ENCODE data around the gene PROSER3. TPM values are rescaled to one million over a fixed set of nuclear protein-coding genes. Genes with fewer than 3 reads are reported as not detected.
"Not testable (repeated sequence)": the region's sequence is repeated elsewhere in the genome, so short reads cannot be mapped to it uniquely, and the experiment has no call there.

The PROSER3 gene
- total RNA-seq, 2 experiments from 2014 or later, result 47.1 to 52.4 TPM

GRCh38 chr19:35789978-35790944 lies 32.3 kb downstream of the PROSER3 start:
- Mint-ChIP-seq H3K36me3 (ENCODE audit: low read depth) (no peaks in the 10 kb centered on the region), H3K4me1 (no peaks in the 10 kb centered on the region), H3K9me3 (no peaks in the 10 kb centered on the region), H3K27ac (no peak overlapping the region), H3K4me3 (no peak overlapping the region), H3K27me3 (peaks cover 4% of the 10 kb centered on the region)
- POLR2A ChIA-PET, result interaction anchor here (1.1 to 1.3 kb wide), 2 partner anchors 18 to 43 kb away, joined by 3 read pairs; no protein-coding TSS in a partner anchor
- CTCF ChIA-PET, result no interaction called here
- no peak for DNase-seq

DNA sequence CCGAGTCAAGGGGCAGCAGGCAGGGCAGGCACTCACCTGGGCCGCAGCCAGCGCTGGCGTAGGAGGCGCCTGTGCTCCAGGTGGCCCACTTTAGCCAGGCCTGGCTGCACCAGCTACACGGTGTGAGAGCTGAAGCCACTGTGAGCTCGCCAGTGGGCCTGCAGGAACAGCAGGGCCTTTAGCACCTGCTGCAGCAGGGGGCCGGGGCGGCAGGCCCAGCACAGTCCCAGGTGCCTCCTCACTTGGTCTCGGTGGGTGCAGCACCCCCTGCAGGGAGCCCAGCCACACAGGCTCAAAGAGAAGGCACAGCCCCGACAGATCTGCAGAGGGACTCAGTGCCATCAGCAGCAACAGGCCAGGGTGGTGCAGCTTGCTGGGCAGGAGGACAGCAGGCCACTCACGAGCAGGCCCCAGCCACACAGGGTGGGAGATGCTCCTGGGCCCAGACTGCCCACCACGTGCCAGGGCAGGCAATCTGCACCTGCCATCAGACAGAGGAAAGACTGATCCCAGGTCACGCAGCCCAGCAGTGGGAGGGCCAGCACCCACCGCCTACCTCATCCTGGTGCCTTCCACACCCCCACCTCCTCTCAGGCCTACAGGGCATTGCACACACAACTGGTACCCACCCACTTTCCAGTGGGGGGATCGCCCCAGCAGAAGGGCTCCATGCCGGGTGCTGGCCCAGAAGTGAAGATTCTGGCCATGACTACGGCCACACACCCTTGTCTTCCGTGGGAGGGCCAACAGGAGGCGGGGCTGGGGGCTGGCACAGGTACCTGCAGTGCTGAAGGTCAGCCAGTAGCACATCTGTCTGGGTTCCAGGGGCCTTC lies 33.2 kb downstream of the PROSER3 start:
- Mint-ChIP-seq H3K27ac (no peak overlapping the region), H3K4me1 (no peaks in the 10 kb centered on the region), H3K4me3 (no peak overlapping the region), H3K36me3 (ENCODE audit: low read depth) (no peaks in the 10 kb centered on the region), H3K9me3 (no peaks in the 10 kb centered on the region), H3K27me3 (peaks cover 8% of the 10 kb centered on the region)
- ChIA-PET CTCF (no interaction called here), POLR2A (no interaction called here)
- no peak for DNase-seq

DNA sequence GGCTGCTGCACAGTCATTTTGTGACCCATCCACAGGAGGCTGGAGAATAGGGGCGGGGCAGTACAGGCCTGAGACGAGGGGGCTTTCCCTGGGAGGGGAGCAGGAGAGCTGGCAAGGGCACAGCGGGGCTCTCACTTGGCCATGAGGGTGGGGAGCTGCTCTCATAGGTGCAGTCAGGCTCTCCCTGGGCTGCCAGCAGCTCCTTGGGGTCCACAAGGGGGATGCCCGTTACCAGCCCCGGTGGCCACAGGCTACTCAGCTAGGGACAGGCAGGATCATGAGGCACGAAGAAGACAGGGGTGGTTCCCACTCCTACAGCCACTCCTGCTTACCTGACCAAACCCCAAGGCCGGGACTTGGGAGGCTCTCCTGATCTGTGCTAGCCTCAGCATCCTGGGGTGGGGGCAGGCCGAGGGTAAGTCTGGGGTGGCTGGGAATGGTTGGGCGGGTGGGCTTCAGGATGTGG lies 33.9 kb downstream of the PROSER3 start:
- DNase-seq, result no peak
- Mint-ChIP-seq H3K27ac (no peak overlapping the region), H3K9me3 (no peaks in the 10 kb centered on the region), H3K4me3 (no peak overlapping the region), H3K36me3 (ENCODE audit: low read depth) (no peaks in the 10 kb centered on the region), H3K4me1 (no peaks in the 10 kb centered on the region), H3K27me3 (peaks cover 15% of the 10 kb centered on the region)
- POLR2A ChIA-PET, result no interaction called here
- CTCF ChIA-PET, result no interaction called here

DNA sequence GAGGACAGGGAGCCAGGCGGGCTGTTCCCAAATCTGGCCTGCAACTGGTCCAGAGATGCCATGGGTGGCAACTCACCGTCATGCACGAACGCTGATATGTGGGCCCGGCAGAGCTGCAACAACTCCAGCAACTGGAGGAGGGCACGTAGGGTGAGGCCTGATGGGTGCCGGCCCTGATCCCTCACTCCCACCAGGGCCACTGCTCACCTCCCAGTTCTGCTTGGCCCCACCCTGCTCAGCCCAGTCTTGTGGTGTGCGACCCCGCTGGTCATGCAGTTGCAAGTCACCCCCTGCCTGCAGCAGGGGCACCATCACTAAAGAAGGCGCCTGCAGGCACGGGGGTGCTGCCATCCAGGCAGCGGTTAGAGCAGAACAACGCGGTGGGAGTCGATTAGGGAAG lies 34.3 kb downstream of the PROSER3 start:
- Mint-ChIP-seq H3K27me3 (peaks cover 19% of the 10 kb centered on the region), H3K4me3 (no peak overlapping the region)
- POLR2A ChIA-PET, result no interaction called here

DNA sequence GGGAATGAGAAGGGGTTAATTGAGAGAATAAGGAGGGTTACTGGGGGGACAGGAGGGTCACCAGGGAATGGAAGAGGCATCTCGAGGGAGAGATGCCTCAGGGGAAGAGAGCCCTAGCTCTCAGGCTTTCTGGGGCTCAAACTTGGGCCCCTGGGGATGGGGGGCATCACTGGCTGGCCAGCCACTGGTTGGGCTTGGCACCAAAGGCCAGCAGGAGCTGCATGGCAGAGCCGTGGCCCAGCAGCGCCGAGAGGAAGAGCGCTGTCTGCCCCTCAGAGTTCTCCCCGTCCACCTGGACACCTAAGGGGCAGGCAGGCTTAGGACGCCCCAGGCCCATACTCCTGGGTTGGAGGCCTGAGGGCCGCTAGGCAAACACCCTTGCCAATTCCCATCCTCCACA lies 34.9 kb downstream of the PROSER3 start:
- Mint-ChIP-seq H3K9me3 (no peaks in the 10 kb centered on the region), H3K36me3 (ENCODE audit: low read depth) (no peaks in the 10 kb centered on the region), H3K4me1 (no peaks in the 10 kb centered on the region), H3K27ac (no peak overlapping the region), H3K27me3 (peaks cover 25% of the 10 kb centered on the region), H3K4me3 (no peak overlapping the region)
- POLR2A ChIA-PET, result no interaction called here
- no peak for DNase-seq
- CTCF ChIA-PET, result no interaction called here

More for the DNA sequence above, 34.3 kb downstream of the PROSER3 start:
- Mint-ChIP-seq H3K27ac (no peak overlapping the region), H3K36me3 (ENCODE audit: low read depth) (no peaks in the 10 kb centered on the region), H3K9me3 (no peaks in the 10 kb centered on the region), H3K4me1 (no peaks in the 10 kb centered on the region)
- CTCF ChIA-PET, result no interaction called here
- DNase-seq, result no peak

GRCh38 chr19:35793381-35794165 lies 35.6 kb downstream of the PROSER3 start:
- no peaks in the 10 kb centered on the region for H3K4me1 Mint-ChIP-seq
- no peak overlapping the region for H3K27ac Mint-ChIP-seq
- CTCF ChIA-PET, result no interaction called here
- POLR2A ChIA-PET, result no interaction called here
- peaks cover 29% of the 10 kb centered on the region for H3K27me3 Mint-ChIP-seq
- no peaks in the 10 kb centered on the region for H3K9me3 Mint-ChIP-seq
- H3K4me3 Mint-ChIP-seq, result no peak overlapping the region
- H3K36me3 Mint-ChIP-seq (ENCODE audit: low read depth), result no peaks in the 10 kb centered on the region
- no peak for DNase-seq

GRCh38 chr19:35795564-35795963 lies 37.6 kb downstream of the PROSER3 start:
- H3K36me3 Mint-ChIP-seq (ENCODE audit: low read depth); H3K4me1 Mint-ChIP-seq; POLR2A ChIA-PET; H3K27ac Mint-ChIP-seq; H3K9me3 Mint-ChIP-seq; DNase-seq; CTCF ChIA-PET; H3K4me3 Mint-ChIP-seq: not testable (repeated sequence)
- peaks cover 31% of the 10 kb centered on the region for H3K27me3 Mint-ChIP-seq

GRCh38 chr19:35796645-35797542 lies 38.9 kb downstream of the PROSER3 start:
- no peak overlapping the region for H3K4me3 Mint-ChIP-seq

DNA sequence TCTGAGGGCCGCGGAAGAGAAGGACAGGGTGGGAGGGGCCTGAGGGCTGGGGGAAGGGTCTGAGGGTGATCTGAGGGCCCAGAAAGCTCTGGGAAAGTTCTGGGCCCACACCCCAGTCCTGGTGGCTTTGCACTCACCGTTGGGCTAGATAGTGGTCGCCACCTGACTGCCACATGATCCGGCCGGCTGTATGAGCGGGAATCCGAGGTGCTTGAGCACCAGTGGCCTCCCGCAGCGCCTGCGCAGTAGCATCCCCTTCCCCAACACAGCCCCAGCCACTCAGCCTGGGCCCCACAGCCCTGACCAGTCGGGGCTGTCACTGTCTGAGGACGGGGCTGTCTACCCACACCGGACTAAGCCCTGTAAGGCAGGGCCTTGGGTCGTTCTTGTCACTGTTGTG lies 39.7 kb downstream of the PROSER3 start:
- Mint-ChIP-seq H3K4me1 (no peaks in the 10 kb centered on the region), H3K27ac (no peak overlapping the region), H3K4me3 (no peak overlapping the region), H3K27me3 (peaks cover 31% of the 10 kb centered on the region), H3K36me3 (ENCODE audit: low read depth) (no peaks in the 10 kb centered on the region), H3K9me3 (no peaks in the 10 kb centered on the region)
- CTCF ChIA-PET, result interaction anchor here (1.2 kb wide), 1 partner anchor 105 kb away, joined by 3 read pairs; no protein-coding TSS in a partner anchor
- POLR2A ChIA-PET, result no interaction called here
- no peak for DNase-seq

More at GRCh38 chr19:35796645-35797542, 38.9 kb downstream of the PROSER3 start:
- Mint-ChIP-seq H3K9me3 (no peaks in the 10 kb centered on the region), H3K36me3 (ENCODE audit: low read depth) (no peaks in the 10 kb centered on the region), H3K27me3 (peaks cover 31% of the 10 kb centered on the region), H3K27ac (no peak overlapping the region), H3K4me1 (no peaks in the 10 kb centered on the region)
- no peak for DNase-seq
- ChIA-PET POLR2A (no interaction called here), CTCF (no interaction called here)

- Mint-ChIP-seq H3K4me3 (no peak overlapping the region), H3K27me3 (peaks cover 17% of the 10 kb centered on the region), H3K9me3 (no peaks in the 10 kb centered on the region), H3K27ac (no peak overlapping the region), H3K4me1 (peaks cover 13% of the 10 kb centered on the region), H3K36me3 (ENCODE audit: low read depth) (no peaks in the 10 kb centered on the region)
- DNase-seq, result no peak
- ChIA-PET CTCF (interaction anchor here (1.2 kb wide), 1 partner anchor 109 kb away, joined by 3 read pairs; no protein-coding TSS in a partner anchor), POLR2A (no interaction called here)
These were observed 43.9 kb downstream of the PROSER3 start for GRCh38 chr19:35801828-35802227.

DNA sequence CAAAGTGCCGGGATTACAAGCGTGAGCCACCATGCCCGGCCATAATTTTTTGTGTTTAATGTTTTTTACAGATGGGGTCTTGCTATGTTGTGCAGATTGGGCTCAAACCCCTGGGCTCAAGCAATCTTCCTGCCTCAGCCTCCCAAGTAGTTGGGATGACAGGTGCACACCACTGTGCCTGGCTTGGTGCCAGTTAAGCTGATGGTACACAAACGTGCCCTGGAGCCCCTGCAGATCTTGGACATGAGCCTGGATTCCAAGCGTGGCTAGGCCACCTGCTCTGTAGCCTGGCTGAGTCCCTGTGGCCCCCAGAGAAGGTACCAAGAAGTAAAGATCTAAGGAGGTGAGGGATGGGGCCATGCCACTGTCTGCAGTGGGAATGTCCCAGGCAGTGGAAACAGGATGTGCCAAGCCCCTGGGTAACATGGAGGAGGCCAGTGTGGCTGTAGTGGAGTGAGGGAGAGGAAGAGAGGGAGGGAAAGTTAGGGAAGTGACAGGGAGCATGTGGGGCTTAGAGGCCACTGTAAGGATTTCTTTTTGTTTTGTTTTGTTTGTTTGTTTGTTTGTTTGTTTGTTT lies 47.6 kb downstream of the PROSER3 start:
- H3K4me1 Mint-ChIP-seq, result peaks cover 13% of the 10 kb centered on the region
- H3K4me3 Mint-ChIP-seq, result no peak overlapping the region
- CTCF ChIA-PET, result no interaction called here
- H3K9me3 Mint-ChIP-seq, result no peaks in the 10 kb centered on the region
- no peaks in the 10 kb centered on the region for H3K36me3 Mint-ChIP-seq (ENCODE audit: low read depth)
- peaks cover 4% of the 10 kb centered on the region for H3K27me3 Mint-ChIP-seq
- DNase-seq, result no peak
- H3K27ac Mint-ChIP-seq, result no peak overlapping the region
- POLR2A ChIA-PET, result no interaction called here

GRCh38 chr19:35806597-35806996 lies 48.6 kb downstream of the PROSER3 start:
- H3K27me3 Mint-ChIP-seq, result peaks cover 4% of the 10 kb centered on the region
- ChIA-PET CTCF (no interaction called here), POLR2A (no interaction called here)
- H3K9me3 Mint-ChIP-seq, result no peaks in the 10 kb centered on the region
- no peaks in the 10 kb centered on the region for H3K36me3 Mint-ChIP-seq (ENCODE audit: low read depth)
- H3K27ac Mint-ChIP-seq, result no peak overlapping the region
- no peak for DNase-seq
- no peak overlapping the region for H3K4me3 Mint-ChIP-seq
- H3K4me1 Mint-ChIP-seq, result peaks cover 13% of the 10 kb centered on the region
